Adipocyte (in vitro differentiated cells): ENCODE data around the gene HNRNPCL2.
"Not testable (repeated sequence)": the region's sequence is repeated elsewhere in the genome, so short reads cannot be mapped to it uniquely, and the experiment has no call there.

ENCODE experiments used
- DNase-seq: peaks from one replicate; pipeline ENCODE4 v3.0.0-alpha.2; 2015; ENCODE audit warnings: low read depth
- H3K27me3 ChIP-seq: replicated peaks from 2 replicates; pipeline ENCODE4 v1.7.0; 2013; ENCODE audit warnings: mild to moderate bottlenecking, low read length, moderate library complexity; ENCODE audit not compliant: control insufficient read depth, insufficient read depth
- H3K36me3 ChIP-seq: 2 replicates; pipeline ENCODE4 v1.7.0; 2013; ENCODE audit warnings: low read length, mild to moderate bottlenecking, moderate library complexity; ENCODE audit not compliant: control insufficient read depth, insufficient read depth, severe bottlenecking
- H3K4me1 ChIP-seq: 2 replicates; pipeline ENCODE4 v1.7.0; 2013; ENCODE audit warnings: mild to moderate bottlenecking, low read length, moderate library complexity; ENCODE audit not compliant: control insufficient read depth, insufficient read depth
- H3K4me3 ChIP-seq: 2 replicates; pipeline ENCODE4 v1.7.0; 2013; ENCODE audit warnings: mild to moderate bottlenecking, low read length, moderate library complexity
- H3K9ac ChIP-seq: 2 replicates; pipeline ENCODE4 v1.7.0; 2013; ENCODE audit warnings: mild to moderate bottlenecking, low read length, moderate library complexity
- H3K9me3 ChIP-seq: 2 replicates; pipeline ENCODE4 v1.7.0; 2013; ENCODE audit warnings: mild to moderate bottlenecking, low read length, moderate library complexity; ENCODE audit not compliant: control insufficient read depth

The HNRNPCL2 gene

GRCh38 chr1:13116754-13117153 is at the start of gene HNRNPCL2:
Gene HNRNPCL2, minus strand, starts transcription at chr1:13116854. Its CDS starts 454 bp downstream, at chr1:13116400.
- H3K9me3 ChIP-seq, DNase-seq, H3K4me1 ChIP-seq, H3K9ac ChIP-seq, H3K36me3 ChIP-seq, H3K27me3 ChIP-seq, H3K4me3 ChIP-seq: not testable (repeated sequence)

GRCh38 chr1:13165531-13165930 is 48.9 kb upstream of the HNRNPCL2 start, which contains the start of gene HNRNPCL4:
Gene HNRNPCL4, minus strand, starts transcription at chr1:13165631. Its CDS starts 164 bp downstream, at chr1:13165467.
- not testable (repeated sequence) for H3K27me3 ChIP-seq, H3K9ac ChIP-seq, H3K4me1 ChIP-seq, DNase-seq, H3K9me3 ChIP-seq, H3K36me3 ChIP-seq, H3K4me3 ChIP-seq

GRCh38 chr1:13155909-13156308 is 39.3 kb upstream of the HNRNPCL2 start, which contains the start of gene PRAMEF26:
Gene PRAMEF26, minus strand, starts transcription at chr1:13156009. Its CDS starts 2,914 bp downstream, at chr1:13153095.
- H3K9me3 ChIP-seq, DNase-seq, H3K36me3 ChIP-seq, H3K9ac ChIP-seq, H3K4me1 ChIP-seq, H3K4me3 ChIP-seq, H3K27me3 ChIP-seq: not testable (repeated sequence)

GRCh38 chr1:13070474-13070873 is 46.2 kb downstream of the HNRNPCL2 start, which contains the start of gene PRAMEF25:
Gene PRAMEF25, plus strand, starts transcription at chr1:13070774. Its CDS starts 2,920 bp downstream, at chr1:13073694.
- H3K9ac ChIP-seq, H3K9me3 ChIP-seq, H3K4me1 ChIP-seq, H3K4me3 ChIP-seq, H3K27me3 ChIP-seq, DNase-seq, H3K36me3 ChIP-seq: not testable (repeated sequence)
